Fibroblast of pulmonary artery (primary cell): ENCODE measurements around the gene CINP.

Experiments used
- DNase-seq: peaks from one replicate; pipeline ENCODE4 v3.0.0-alpha.2; 2010; ENCODE audit warnings: low read depth
- H3K4me3 ChIP-seq: replicated peaks from 2 replicates; pipeline ENCODE4 v1.5.1; 2011; ENCODE audit warnings: low read depth, mild to moderate bottlenecking, control low read depth, low read length, moderate library complexity
- TF ChIP-seq, protein P1 (sequence below): IDR thresholded peaks from 2 replicates; pipeline ENCODE4 v1.5.1; 2011; ENCODE audit warnings: mild to moderate bottlenecking, control low read depth, low read length, inconsistent platforms; ENCODE audit errors: missing control alignments

The CINP gene

DNA sequence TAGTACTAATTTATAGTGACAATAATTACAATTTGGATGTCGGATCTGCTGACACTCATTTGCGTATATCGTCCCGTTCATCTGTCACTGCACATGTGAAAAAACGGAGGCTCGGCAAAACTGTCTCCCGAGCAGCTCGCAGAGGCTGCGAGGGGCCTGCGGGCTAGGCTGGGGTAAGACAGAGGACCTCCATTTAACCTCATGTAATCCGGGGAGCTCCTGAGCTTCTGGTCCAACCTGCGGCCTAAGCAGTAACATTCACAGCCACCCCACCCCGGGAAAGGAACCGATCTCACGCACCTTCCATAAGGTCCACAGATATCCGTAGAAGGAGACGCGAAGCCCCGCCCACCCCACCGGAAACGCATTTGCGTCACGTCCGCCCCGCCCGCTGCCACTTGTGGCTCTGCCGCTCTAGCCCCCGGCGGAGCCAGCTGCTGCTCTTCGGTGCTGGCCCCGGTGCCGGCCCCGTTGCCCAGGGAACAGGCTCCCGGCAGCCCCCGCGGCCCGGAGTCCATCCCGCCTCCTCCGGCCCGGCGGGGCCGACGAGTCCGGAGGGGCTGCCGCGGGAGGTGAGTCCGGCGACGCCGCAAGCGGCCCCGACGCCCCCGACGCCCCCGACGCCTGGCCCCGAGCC is at the start of gene CINP, which contains the start of gene TECPR2:
Gene CINP, minus strand, starts transcription at position 346 of the 637 bp plus-strand sequence. Its CDS starts 39 bp downstream, at position 307.
Gene TECPR2, plus strand, starts transcription at position 397 of the 637 bp plus-strand sequence. CDS start 13,781 bp downstream, outside the sequence.
- H3K4me3 ChIP-seq, result peak within 1 kb of the TSS; percentile 90
- TF ChIP-seq, protein P1, sequence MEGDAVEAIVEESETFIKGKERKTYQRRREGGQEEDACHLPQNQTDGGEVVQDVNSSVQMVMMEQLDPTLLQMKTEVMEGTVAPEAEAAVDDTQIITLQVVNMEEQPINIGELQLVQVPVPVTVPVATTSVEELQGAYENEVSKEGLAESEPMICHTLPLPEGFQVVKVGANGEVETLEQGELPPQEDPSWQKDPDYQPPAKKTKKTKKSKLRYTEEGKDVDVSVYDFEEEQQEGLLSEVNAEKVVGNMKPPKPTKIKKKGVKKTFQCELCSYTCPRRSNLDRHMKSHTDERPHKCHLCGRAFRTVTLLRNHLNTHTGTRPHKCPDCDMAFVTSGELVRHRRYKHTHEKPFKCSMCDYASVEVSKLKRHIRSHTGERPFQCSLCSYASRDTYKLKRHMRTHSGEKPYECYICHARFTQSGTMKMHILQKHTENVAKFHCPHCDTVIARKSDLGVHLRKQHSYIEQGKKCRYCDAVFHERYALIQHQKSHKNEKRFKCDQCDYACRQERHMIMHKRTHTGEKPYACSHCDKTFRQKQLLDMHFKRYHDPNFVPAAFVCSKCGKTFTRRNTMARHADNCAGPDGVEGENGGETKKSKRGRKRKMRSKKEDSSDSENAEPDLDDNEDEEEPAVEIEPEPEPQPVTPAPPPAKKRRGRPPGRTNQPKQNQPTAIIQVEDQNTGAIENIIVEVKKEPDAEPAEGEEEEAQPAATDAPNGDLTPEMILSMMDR, result no peak
- DNase-seq, result peak; percentile 95

- DNase-seq, result no peak
- no peak overlapping the region for H3K4me3 ChIP-seq
- TF ChIP-seq, protein P1, result no peak
Observed at GRCh38 chr14:102408724-102409123, 46.0 kb upstream of the CINP start.

DNA sequence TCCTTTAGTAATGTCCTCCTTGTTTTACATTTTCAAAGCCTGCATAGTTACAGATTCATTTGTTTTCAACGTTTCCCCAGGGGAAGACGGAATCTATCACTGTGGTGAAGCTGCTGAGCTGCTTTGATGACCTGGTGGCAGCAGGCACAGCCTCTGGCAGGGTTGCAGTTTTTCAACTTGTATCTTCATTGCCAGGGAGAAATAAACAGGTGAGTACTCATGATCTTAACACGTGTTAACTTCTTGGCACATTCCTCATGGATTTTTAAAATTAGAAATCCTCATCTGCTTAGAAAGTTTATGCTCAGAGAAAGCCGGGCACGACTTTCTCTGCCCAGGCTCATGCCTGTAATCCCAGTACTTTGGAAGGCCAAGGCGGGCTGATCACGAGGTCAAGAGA is 44.6 kb upstream of the CINP start:
- TF ChIP-seq, protein P1, result no peak
- no peak overlapping the region for H3K4me3 ChIP-seq
- no peak for DNase-seq

DNA sequence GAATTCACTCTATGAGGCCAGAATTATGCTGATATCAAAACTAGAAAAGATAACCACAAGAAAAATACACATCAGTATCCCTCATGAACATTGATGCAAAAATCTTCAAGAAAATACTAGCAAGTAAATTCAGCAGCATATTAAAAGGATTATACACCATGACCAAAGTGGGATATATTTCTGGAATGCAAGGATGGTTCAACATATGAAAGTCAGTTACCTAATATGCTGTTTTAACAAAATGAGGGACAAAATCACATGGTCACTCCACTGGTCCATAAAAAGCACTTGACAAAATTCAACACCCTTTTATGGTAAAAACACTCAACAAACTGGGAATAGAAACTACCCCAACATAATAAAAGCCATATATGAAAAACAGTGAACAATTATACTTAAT is 40.3 kb upstream of the CINP start:
- peak; percentile 3 for DNase-seq
- TF ChIP-seq, protein P1, result no peak
- no peak overlapping the region for H3K4me3 ChIP-seq

- H3K4me3 ChIP-seq, result no peak overlapping the region
- TF ChIP-seq, protein P1, result no peak
- DNase-seq, result no peak
Observed at GRCh38 chr14:102396521-102396920, 33.8 kb upstream of the CINP start.

GRCh38 chr14:102394717-102395375 is 32.2 kb upstream of the CINP start:
- TF ChIP-seq, protein P1, result no peak
- no peak overlapping the region for H3K4me3 ChIP-seq
- peak; percentile 25 for DNase-seq
